K562 (cell line): Measurements from ENCODE around the gene ATP6V1A. TPM values are rescaled to one million over a fixed set of nuclear protein-coding genes. Genes with fewer than 3 reads are reported as not detected.

Source experiments
- ATAC-seq: fragments of 200-7000 bp; cut with Tn5 transposase; 3 replicates; pipeline ENCODE4 v1.9.1; 2020; ENCODE audit warnings: moderate library complexity
- BruUV-seq: library from RNA; stranded (reverse); fragments of 400-500 nt; replicated peaks from 2 replicates; lab custom pipeline; 2021; lab: Mats Ljungman, UMichigan
- CTCF ChIA-PET: fragments of 300-600 bp; formaldehyde crosslinking; extraction: SDS; loops from one replicate; lab custom pipeline; 2021; ENCODE audit warnings: low intra/inter-chr PET ratio; lab: Yijun Ruan, JAX
- POLR2A ChIA-PET: fragments of 300-600, 350-650 bp; sonication (Branson Sonifier 250); formaldehyde crosslinking; extraction: SDS; loops from one replicate; lab custom pipeline; 2021; ENCODE audit warnings: antibody characterized with exemption, inconsistent platforms; lab: Yijun Ruan, JAX
- DNase-seq, 4 experiments: peaks; one replicate each; pipeline versions ENCODE4 v3.0.0 to v3.0.0-alpha.2; 2011 to 2018; ENCODE audit warnings: low spot score in 3 of 4, mixed read lengths in 3 of 4; ENCODE audit errors: extremely low read depth in 1 of 4
- FAIRE-seq: peaks from 2 replicates; lab custom pipeline; 2011; peaks lifted over from hg19 to GRCh38; lab: Jason Lieb, UNC
- H2AFZ ChIP-seq: 2 replicates; pipeline ENCODE4 v1.6.0; 2011; ENCODE audit warnings: low read depth, low read length, control low read depth, inconsistent platforms
- H3K27ac ChIP-seq: fragments of 200-600 bp; 3 replicates; pipeline ENCODE4 v1.8.0; 2011; ENCODE audit warnings: low read depth, mild to moderate bottlenecking, control low read depth, inconsistent platforms, low read length, moderate library complexity, mixed read lengths; ENCODE audit errors: extremely low read depth
- H3K27me3 ChIP-seq, 2 experiments: fragments of 300-600 bp in 1 of 2; 2 replicates in 1 of 2; 3 replicates in 1 of 2; pipeline versions ENCODE4 v1.6.0 to v1.8.0; 2011; ENCODE audit warnings: inconsistent platforms in 2 of 2, low read length in 2 of 2, mild to moderate bottlenecking in 1 of 2, mixed read lengths in 1 of 2, moderate library complexity in 1 of 2; ENCODE audit not compliant: control insufficient read depth in 2 of 2, insufficient read depth in 2 of 2
- H3K36me3 ChIP-seq: fragments of 300-600 bp; 3 replicates; pipeline ENCODE4 v1.8.0; 2011; ENCODE audit warnings: mild to moderate bottlenecking, low read length, inconsistent platforms; ENCODE audit not compliant: control insufficient read depth, insufficient read depth
- H3K4me1 ChIP-seq, 2 experiments: fragments of 200-600 bp in 1 of 2; replicated peaks in 1 of 2; 2 replicates in 1 of 2; 3 replicates in 1 of 2; pipeline versions ENCODE4 v1.5.1 to v1.8.0; 2011; ENCODE audit warnings: inconsistent platforms in 2 of 2, low read length in 2 of 2, mild to moderate bottlenecking in 1 of 2, mixed read lengths in 1 of 2, moderate library complexity in 1 of 2; ENCODE audit not compliant: control insufficient read depth in 2 of 2, insufficient read depth in 2 of 2
- H3K4me2 ChIP-seq: 2 replicates; pipeline ENCODE4 v1.6.1; 2011; ENCODE audit warnings: low read length, control low read depth, inconsistent platforms, mixed read lengths; ENCODE audit not compliant: insufficient read depth
- H3K4me3 ChIP-seq: fragments of 200-600 bp; sonication (generic), shearing (Covaris generic); 2 replicates; pipeline ENCODE4 v1.5.1; 2016; ENCODE audit warnings: control low read depth, inconsistent platforms
- H3K79me2 ChIP-seq: fragments of 200-600 bp; 3 replicates; pipeline ENCODE4 v1.8.0; 2011; ENCODE audit warnings: low read length, inconsistent platforms; ENCODE audit not compliant: control insufficient read depth, insufficient read depth
- H3K9ac ChIP-seq, 2 experiments: 2 replicates each; pipeline versions ENCODE4 v1.6.0 to v1.6.1; 2011; ENCODE audit warnings: low read depth in 2 of 2, low read length in 2 of 2, control low read depth in 1 of 2, inconsistent platforms in 1 of 2, mild to moderate bottlenecking in 1 of 2, mixed read lengths in 1 of 2; ENCODE audit not compliant: insufficient read depth in 1 of 2
- H3K9me1 ChIP-seq: one replicate; pipeline ENCODE4 v1.6.0; 2011; ENCODE audit warnings: inconsistent platforms, mild to moderate bottlenecking, low read length, moderate library complexity; ENCODE audit not compliant: control insufficient read depth, insufficient read depth
- H3K9me3 ChIP-seq: replicated peaks from 2 replicates; pipeline ENCODE4 v1.5.1; 2011; ENCODE audit warnings: low read depth, low read length, inconsistent platforms; ENCODE audit not compliant: control insufficient read depth, insufficient read depth
- H4K20me1 ChIP-seq: replicated peaks from 2 replicates; pipeline ENCODE4 v1.6.1; 2011; ENCODE audit warnings: low read length, inconsistent platforms, mixed read lengths; ENCODE audit not compliant: control insufficient read depth, insufficient read depth
- CTBP1 ChIP-seq: fragments of 450-650 bp; IDR thresholded peaks from 2 replicates; pipeline ENCODE4 v1.6.1; 2016; ENCODE audit warnings: borderline replicate concordance
- EZH2 ChIP-seq: IDR thresholded peaks from 2 replicates; pipeline ENCODE4 v1.6.1; 2012; ENCODE audit warnings: low read depth, mild to moderate bottlenecking, inconsistent platforms, low read length, borderline replicate concordance
- JUND ChIP-seq, 2 experiments: IDR thresholded peaks; 2 replicates in 1 of 2; 3 replicates in 1 of 2; pipeline ENCODE4 v1.6.1; 2011; ENCODE audit warnings: borderline replicate concordance in 2 of 2, low read depth in 2 of 2, low read length in 2 of 2, improper control_type of control experiment in 1 of 2, missing biosample characterization in 1 of 2, missing genetic modification characterization in 1 of 2, missing genetic modification reagents in 1 of 2
- KAT2B ChIP-seq: IDR thresholded peaks from one replicate; pipeline ENCODE4 v1.6.1; 2012; ENCODE audit warnings: low read depth, mild to moderate bottlenecking, control low read depth, inconsistent platforms, low read length, moderate library complexity
- NCOA6 ChIP-seq: fragments of 450-650 bp; IDR thresholded peaks from 2 replicates; pipeline ENCODE4 v1.6.1; 2017; ENCODE audit warnings: mild to moderate bottlenecking
- NFE2L1 ChIP-seq: fragments of 450-650 bp; IDR thresholded peaks from 2 replicates; pipeline ENCODE4 v1.6.1; 2016; ENCODE audit warnings: missing genetic modification characterization, low read depth, mild to moderate bottlenecking, missing compliant biosample characterization, moderate library complexity, borderline replicate concordance
- POLR2A ChIP-seq: fragments of 450-650 bp; conservative IDR thresholded peaks from 2 replicates; pipeline ENCODE4 v1.6.1; 2016
- RBM34 ChIP-seq: fragments of 200-400 bp; formaldehyde crosslinking; IDR thresholded peaks from 2 replicates; pipeline ENCODE4 v1.6.1; 2018; ENCODE audit warnings: low read length, borderline replicate concordance; ENCODE audit not compliant: insufficient read depth
- RCOR1 ChIP-seq, 2 experiments: IDR thresholded peaks; 2 replicates each; pipeline ENCODE4 v1.6.1; 2012; ENCODE audit warnings: low read depth in 2 of 2, low read length in 2 of 2, borderline replicate concordance in 1 of 2, improper control_type of control experiment in 1 of 2
- SRSF7 ChIP-seq: fragments of 200-400 bp; formaldehyde crosslinking; optimal IDR thresholded peaks from 2 replicates; pipeline ENCODE3; 2017; ENCODE audit warnings: mild to moderate bottlenecking, low read depth, low read length
- ZNF140 ChIP-seq: fragments of 250-450 bp; sonication (Bioruptor Pico); IDR thresholded peaks from 2 replicates; pipeline ENCODE4 v1.8.0; 2021; ENCODE audit warnings: moderate library complexity, mild to moderate bottlenecking, inconsistent platforms
- ZNF785 ChIP-seq: fragments of 250-450 bp; sonication (Bioruptor Pico); IDR thresholded peaks from 2 replicates; pipeline ENCODE4 v1.4.0; 2020; ENCODE audit warnings: mild to moderate bottlenecking
- in situ Hi-C: fragments of 300-500 bp; cut with MboI; formaldehyde crosslinking; loops from 4 replicates; pipeline ENCODE4 v1.15.0; 2018; ENCODE audit warnings: inconsistent platforms, mixed read lengths
- intact Hi-C: fragments of 100-400 bp; cut with micrococcal nuclease; formaldehyde crosslinking; loops from 2 replicates; pipeline ENCODE4 v1.14.2; 2022
- polyA plus RNA-seq, 8 experiments: library from polyadenylated mRNA; depleted of rRNA in 4 of 8; stranded (reverse) in 5 of 8; unstranded in 3 of 8; fragments of >200 nt; fragmentation: Nextera tagmentation in 2 of 8; fragmentation: Illumina TruSeq in 1 of 8; extraction: Ambion mirVana in 2 of 8; extraction: Trizol in 1 of 8; gene quantifications; 2 replicates each; pipeline versions ENCODE4 v1.2.1 to v1.2.3, GENCODE V29; 2011 to 2014; ENCODE audit warnings: inconsistent platforms in 1 of 8, missing spikeins in 1 of 8
- total RNA-seq, 7 experiments: library from RNA; depleted of rRNA in 6 of 7; stranded (reverse); fragments of >200 nt in 6 of 7; fragmentation: Illumina TruSeq in 2 of 7; extraction: Trizol in 2 of 7; gene quantifications; 2 replicates each; pipeline versions ENCODE4 v1.2.1 to v1.2.3, GENCODE V29; 2011 to 2021; ENCODE audit warnings: low replicate concordance in 1 of 7
- TF ChIP-seq, protein P1 (sequence below): sonication (generic); formaldehyde crosslinking; IDR thresholded peaks from 2 replicates; pipeline ENCODE4 v1.8.1; 2023; ENCODE audit warnings: mild to moderate bottlenecking, missing genetic modification reagents
- TF ChIP-seq, protein P2 (sequence below): fragments of 200-800 bp; sonication (Bioruptor generic); IDR thresholded peaks from 2 replicates; pipeline ENCODE4 v1.6.1; 2017; ENCODE audit warnings: missing genetic modification characterization, missing compliant biosample characterization

The ATP6V1A gene
- total and polyA plus RNA-seq, 9 of the 15 experiments (the other 6 are each of a cell fraction or from before 2014, with no cell fraction given) = 23.6 to 57.1 (median 39.9) TPM

DNA sequence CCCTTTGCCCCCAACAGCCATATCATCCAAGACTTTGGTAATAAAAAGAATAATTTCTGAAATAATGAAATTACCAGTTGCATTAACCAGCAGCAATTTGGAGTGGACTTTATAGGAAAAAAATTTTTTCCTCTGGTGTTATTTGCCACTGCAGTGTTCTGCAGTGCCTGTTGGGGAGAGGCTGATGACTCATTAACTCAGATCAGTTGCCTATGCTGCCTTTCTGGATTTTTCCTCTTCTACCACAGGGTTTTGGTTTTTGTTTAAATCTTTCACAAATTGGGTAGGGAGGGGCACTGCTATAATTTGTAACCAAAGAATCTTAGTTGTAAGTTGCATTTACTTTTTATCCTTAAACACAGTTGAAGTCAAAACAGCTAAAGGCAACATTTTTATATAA is 22.7 kb downstream of the ATP6V1A start:
- Histone ChIP-seq H3K36me3 (no peaks in the 10 kb centered on the region), H2AFZ (no peak overlapping the region), H3K9ac (no peak overlapping the region), H3K4me3 (no peak overlapping the region), H3K9me3 (no peaks in the 10 kb centered on the region), H3K9me1 (no peaks in the 10 kb centered on the region), H3K27me3 (no peaks in the 10 kb centered on the region), H4K20me1 (no peaks in the 10 kb centered on the region), H3K27ac (no peak overlapping the region), H3K79me2 (no peaks in the 10 kb centered on the region), H3K4me1 (no peaks in the 10 kb centered on the region; a peak in 1 of 5 replicates), H3K4me2 (no peak overlapping the region)
- intact Hi-C loops (no loop called here), in situ Hi-C loops (no loop called here)
- peak; percentile 37; the same call in 1 of the 2 replicates for TF ChIP-seq JUND (IDR thresholded peaks at IDR 0.05; ENCODE audit: borderline replicate concordance, low read depth, low read length)
- TF ChIP-seq JUND (tag; IDR thresholded peaks at IDR 0.05; ENCODE audit: borderline replicate concordance, low read depth, low read length) = no peak
- no peak for TF ChIP-seq SRSF7
- no peak for FAIRE-seq
- ChIA-PET POLR2A (no interaction called here), CTCF (no interaction called here)
- BruUV-seq = no TSS peak
- ATAC-seq = peak; percentile 57; the same call in 2 of the 3 replicates
- peak in 3 of 4 experiments; percentile 8 to 10 (median 9) for DNase-seq

DNA sequence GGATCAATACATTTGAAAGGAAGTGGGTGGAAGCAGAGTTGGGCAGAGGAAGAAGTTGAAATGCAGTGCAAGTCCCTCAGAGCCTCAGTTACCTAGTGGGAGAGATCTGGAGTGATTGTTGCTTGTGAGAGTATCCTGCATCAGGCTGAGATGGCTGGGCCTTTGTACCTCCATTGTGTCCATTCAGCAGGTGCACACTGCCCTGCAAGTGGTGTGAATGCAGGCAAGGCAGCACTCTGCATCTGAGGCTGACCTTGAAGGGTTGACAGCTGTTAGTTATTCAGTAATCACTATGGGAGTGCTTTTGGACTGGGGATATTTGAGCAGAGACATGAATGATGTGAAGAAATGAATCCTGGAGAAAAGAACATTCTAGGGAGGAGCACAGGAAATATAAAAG is 25.2 kb downstream of the ATP6V1A start:
- Histone ChIP-seq H4K20me1 (no peaks in the 10 kb centered on the region; the same call in 1 of the 2 replicates), H3K4me2 (no peak overlapping the region), H3K4me1 (no peaks in the 10 kb centered on the region; a peak in 1 of 5 replicates), H3K9ac (no peak overlapping the region), H3K9me1 (no peaks in the 10 kb centered on the region), H3K36me3 (no peaks in the 10 kb centered on the region), H3K27ac (no peak overlapping the region), H2AFZ (no peak overlapping the region), H3K9me3 (no peaks in the 10 kb centered on the region), H3K4me3 (no peak overlapping the region), H3K79me2 (peaks cover 3% of the 10 kb centered on the region; the same call in 1 of the 3 replicates), H3K27me3 (no peaks in the 10 kb centered on the region)
- FAIRE-seq (no peak), DNase-seq (no peak), ATAC-seq (no peak)
- CTCF ChIA-PET = no interaction called here
- intact Hi-C loops = no loop called here
- BruUV-seq = no TSS peak
- in situ Hi-C loops = no loop called here
- POLR2A ChIA-PET = no interaction called here
- TF ChIP-seq CTBP1 (no peak), KAT2B (no peak), EZH2 (no peak), NCOA6 (no peak), POLR2A (no peak), ZNF140 (CRISPR knock-in tag) (no peak), RCOR1 (IDR thresholded peaks at IDR 0.05; ENCODE audit: borderline replicate concordance in 1 of 2, low read depth in 2 of 2, low read length in 2 of 2) (no peak), ZNF785 (CRISPR knock-in tag) (no peak), RBM34 (no peak), NFE2L1 (tag) (no peak)
- TF ChIP-seq, protein P1, sequence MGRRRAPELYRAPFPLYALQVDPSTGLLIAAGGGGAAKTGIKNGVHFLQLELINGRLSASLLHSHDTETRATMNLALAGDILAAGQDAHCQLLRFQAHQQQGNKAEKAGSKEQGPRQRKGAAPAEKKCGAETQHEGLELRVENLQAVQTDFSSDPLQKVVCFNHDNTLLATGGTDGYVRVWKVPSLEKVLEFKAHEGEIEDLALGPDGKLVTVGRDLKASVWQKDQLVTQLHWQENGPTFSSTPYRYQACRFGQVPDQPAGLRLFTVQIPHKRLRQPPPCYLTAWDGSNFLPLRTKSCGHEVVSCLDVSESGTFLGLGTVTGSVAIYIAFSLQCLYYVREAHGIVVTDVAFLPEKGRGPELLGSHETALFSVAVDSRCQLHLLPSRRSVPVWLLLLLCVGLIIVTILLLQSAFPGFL = no peak
- TF ChIP-seq, protein P2, sequence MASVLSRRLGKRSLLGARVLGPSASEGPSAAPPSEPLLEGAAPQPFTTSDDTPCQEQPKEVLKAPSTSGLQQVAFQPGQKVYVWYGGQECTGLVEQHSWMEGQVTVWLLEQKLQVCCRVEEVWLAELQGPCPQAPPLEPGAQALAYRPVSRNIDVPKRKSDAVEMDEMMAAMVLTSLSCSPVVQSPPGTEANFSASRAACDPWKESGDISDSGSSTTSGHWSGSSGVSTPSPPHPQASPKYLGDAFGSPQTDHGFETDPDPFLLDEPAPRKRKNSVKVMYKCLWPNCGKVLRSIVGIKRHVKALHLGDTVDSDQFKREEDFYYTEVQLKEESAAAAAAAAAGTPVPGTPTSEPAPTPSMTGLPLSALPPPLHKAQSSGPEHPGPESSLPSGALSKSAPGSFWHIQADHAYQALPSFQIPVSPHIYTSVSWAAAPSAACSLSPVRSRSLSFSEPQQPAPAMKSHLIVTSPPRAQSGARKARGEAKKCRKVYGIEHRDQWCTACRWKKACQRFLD (CRISPR knock-in tag) = no peak
